Measurements from ENCODE around the gene GALM.
"Not testable (repeated sequence)": the region's sequence is repeated elsewhere in the genome, so short reads cannot be mapped to it uniquely, and the experiment has no call there.

The GALM gene

GRCh38 chr2:38682620-38683019 is 16.7 kb downstream of the GALM start:
- not testable (repeated sequence) for DNase-seq

GRCh38 chr2:38683766-38684165 is 17.9 kb downstream of the GALM start:
- no peak for DNase-seq

- no peak for DNase-seq
Measured at GRCh38 chr2:38685116-38685735, 19.3 kb downstream of the GALM start.

- DNase-seq = no peak
Measured at GRCh38 chr2:38690499-38691420, 24.8 kb downstream of the GALM start.

- DNase-seq = no peak
Measured at GRCh38 chr2:38691994-38692393, 26.1 kb downstream of the GALM start.

GRCh38 chr2:38692636-38693318 is 26.9 kb downstream of the GALM start:
- DNase-seq = no peak

GRCh38 chr2:38697116-38697840 is 31.4 kb downstream of the GALM start:
- DNase-seq = no peak

- no peak for DNase-seq
Measured at GRCh38 chr2:38698467-38699003, 32.6 kb downstream of the GALM start.

- no peak for DNase-seq
Measured at GRCh38 chr2:38700113-38700785, 34.3 kb downstream of the GALM start.

GRCh38 chr2:38700881-38701458 is 35.1 kb downstream of the GALM start:
- DNase-seq = no peak

- DNase-seq = no peak
Measured at GRCh38 chr2:38701542-38701941, 35.6 kb downstream of the GALM start.

- no peak for DNase-seq
Measured at GRCh38 chr2:38702413-38702812, 36.5 kb downstream of the GALM start.

- not testable (repeated sequence) for DNase-seq
Measured at GRCh38 chr2:38703336-38703735, 37.4 kb downstream of the GALM start.

GRCh38 chr2:38704664-38705063 is 38.8 kb downstream of the GALM start:
- no peak for DNase-seq

GRCh38 chr2:38706846-38707345 is 41.0 kb downstream of the GALM start:
- no peak for DNase-seq

- DNase-seq = not testable (repeated sequence)
Measured at GRCh38 chr2:38708491-38708890, 42.6 kb downstream of the GALM start.

- DNase-seq = no peak
Measured at GRCh38 chr2:38708900-38709566, 43.1 kb downstream of the GALM start.

- no peak for DNase-seq
Measured at GRCh38 chr2:38709567-38710194, 43.8 kb downstream of the GALM start.

- no peak for DNase-seq
Measured at GRCh38 chr2:38711558-38711957, 45.6 kb downstream of the GALM start.

- no peak for DNase-seq
Measured at GRCh38 chr2:38712413-38712812, 46.5 kb downstream of the GALM start.
